ENCODE data around the gene SIVA1.

The SIVA1 gene
- long read RNA-seq, donor 1, full-length matches to known transcripts: 171 of 260 reads
- long read RNA-seq, donor 1, partial matches to known transcripts: 76 of 260 reads
- long read RNA-seq, donor 1, other reads (novel, unspliced or antisense): 13 of 260 reads
- long read RNA-seq, donor 2, full-length matches to known transcripts: 101 of 173 reads
- long read RNA-seq, donor 2, partial matches to known transcripts: 64 of 173 reads
- long read RNA-seq, donor 2, other reads (novel, unspliced or antisense): 8 of 173 reads
- long read RNA-seq, donor 3, full-length matches to known transcripts: 43 of 67 reads
- long read RNA-seq, donor 3, partial matches to known transcripts: 24 of 67 reads
- long read RNA-seq, donor 3, other reads (novel, unspliced or antisense): 0 of 67 reads
- long read RNA-seq, donor 4, transcript SIVA1-202 (3 exons, 550 nt): minor isoform, 7 of 109 reads
- long read RNA-seq, donor 4, transcript SIVA1-201 (4 exons, 802 nt): major isoform, 47 of 109 reads
- long read RNA-seq, donor 4, partial matches to known transcripts: 43 of 109 reads
- long read RNA-seq, donor 4, other reads (novel, unspliced or antisense): 8 of 109 reads
- long read RNA-seq, donor 5, full-length matches to known transcripts: 89 of 137 reads
- long read RNA-seq, donor 5, partial matches to known transcripts: 41 of 137 reads
- long read RNA-seq, donor 5, other reads (novel, unspliced or antisense): 7 of 137 reads
- long read RNA-seq, donor 6, full-length matches to known transcripts: 95 of 138 reads
- long read RNA-seq, donor 6, partial matches to known transcripts: 36 of 138 reads
- long read RNA-seq, donor 6, other reads (novel, unspliced or antisense): 7 of 138 reads
- long read RNA-seq, donor 7: 0 reads
- long read RNA-seq, donor 8, transcript SIVA1-201 (4 exons, 802 nt): major isoform, 77 of 126 reads
- long read RNA-seq, donor 8, partial matches to known transcripts: 32 of 126 reads
- long read RNA-seq, donor 8, other reads (novel, unspliced or antisense): 11 of 126 reads

GRCh38 chr14:104752735-104753527, at the start of gene SIVA1:
SIVA1 (plus strand) TSS chr14:104753147; CDS start chr14:104753202, 55 bp downstream.
- peak; percentile 96 for DNase-seq

- DNase-seq: no peak
Measured at GRCh38 chr14:104703269-104703668, 49.7 kb upstream of the SIVA1 start.

GRCh38 chr14:104704252-104704651, 48.7 kb upstream of the SIVA1 start:
- DNase-seq: no peak

GRCh38 chr14:104705340-104706047, 47.5 kb upstream of the SIVA1 start:
- no peak for DNase-seq

- DNase-seq: no peak
Measured at GRCh38 chr14:104706733-104707607, 46.0 kb upstream of the SIVA1 start.

GRCh38 chr14:104707608-104708595, 45.0 kb upstream of the SIVA1 start:
- no peak for DNase-seq

- DNase-seq: peak; percentile 56
Measured at GRCh38 chr14:104708606-104709268, 44.2 kb upstream of the SIVA1 start.

GRCh38 chr14:104709387-104710039, 43.4 kb upstream of the SIVA1 start:
- DNase-seq: no peak

GRCh38 chr14:104710071-104710735, 42.7 kb upstream of the SIVA1 start:
- DNase-seq: no peak

GRCh38 chr14:104712881-104713734, 39.8 kb upstream of the SIVA1 start:
- no peak for DNase-seq

GRCh38 chr14:104714066-104714465, 38.9 kb upstream of the SIVA1 start:
- DNase-seq: no peak

- no peak for DNase-seq
Measured at GRCh38 chr14:104714681-104715080, 38.3 kb upstream of the SIVA1 start.

- no peak for DNase-seq
Measured at GRCh38 chr14:104715416-104715815, 37.5 kb upstream of the SIVA1 start.

GRCh38 chr14:104715871-104716270, 37.1 kb upstream of the SIVA1 start:
- DNase-seq: no peak

GRCh38 chr14:104717137-104717536, 35.8 kb upstream of the SIVA1 start:
- no peak for DNase-seq

GRCh38 chr14:104717646-104718045, 35.3 kb upstream of the SIVA1 start:
- DNase-seq: no peak
